Measurements from ENCODE around the gene TBC1D22B. TPM values are rescaled to one million over a fixed set of nuclear protein-coding genes. Genes with fewer than 3 reads are reported as not detected.

TBC1D22B gene
- total RNA-seq, 1 experiment from 2014 or later, result 13.5 TPM

DNA sequence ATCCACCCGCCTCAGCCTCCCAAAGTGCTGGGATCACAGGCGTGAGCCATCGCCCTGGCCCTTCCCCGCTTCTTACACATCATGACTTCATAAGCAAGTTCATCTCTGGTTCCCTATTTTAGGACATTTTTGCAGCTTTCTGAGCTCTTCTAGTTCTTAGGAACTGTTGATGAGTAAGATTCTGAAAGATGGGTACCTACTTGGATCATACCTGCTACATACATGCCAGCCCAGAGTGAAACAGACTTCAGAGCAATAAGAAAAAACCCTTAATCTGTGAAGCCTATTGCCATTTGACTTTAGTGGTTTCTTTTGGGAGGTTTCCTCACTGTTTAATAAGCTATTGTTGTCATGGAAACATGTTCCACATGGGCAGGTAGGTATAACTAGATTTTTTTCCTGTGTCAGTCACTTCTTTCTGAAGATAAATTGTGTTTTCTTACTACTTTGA lies 28.3 kb downstream of the TBC1D22B start:
- ChIA-PET CTCF (interaction anchor here (0.6 kb wide), 1 partner anchor 373 kb away, joined by 3 read pairs; no protein-coding TSS in a partner anchor), POLR2A (ENCODE audit: low non-redundant PET) (interaction anchor here (0.7 kb wide), 1 partner anchor 10 kb away, joined by 7 read pairs; no protein-coding TSS in a partner anchor)
- Histone ChIP-seq H3K4me1 (ENCODE audit: insufficient read depth, low read length, poor library complexity, severe bottlenecking) (peaks cover 37% of the 10 kb centered on the region), H3K4me3 (ENCODE audit: low read depth, low read length, poor library complexity, severe bottlenecking) (no peak overlapping the region), H3K36me3 (ENCODE audit: insufficient read depth, low read length, poor library complexity, severe bottlenecking) (peaks cover 26% of the 10 kb centered on the region), H3K9me3 (ENCODE audit: low read depth, low read length, poor library complexity, severe bottlenecking) (no peaks in the 10 kb centered on the region), H3K27ac (ENCODE audit: low read depth, low read length, poor library complexity, severe bottlenecking) (no peak overlapping the region), H3K27me3 (replicated peaks; ENCODE audit: insufficient read depth, low read depth, low read length, poor library complexity) (no peaks in the 10 kb centered on the region)
- DNase-seq (ENCODE audit: low spot score), result no peak
- BruUV-seq (replicated peaks), result no TSS peak
- TF ChIP-seq, protein P1, sequence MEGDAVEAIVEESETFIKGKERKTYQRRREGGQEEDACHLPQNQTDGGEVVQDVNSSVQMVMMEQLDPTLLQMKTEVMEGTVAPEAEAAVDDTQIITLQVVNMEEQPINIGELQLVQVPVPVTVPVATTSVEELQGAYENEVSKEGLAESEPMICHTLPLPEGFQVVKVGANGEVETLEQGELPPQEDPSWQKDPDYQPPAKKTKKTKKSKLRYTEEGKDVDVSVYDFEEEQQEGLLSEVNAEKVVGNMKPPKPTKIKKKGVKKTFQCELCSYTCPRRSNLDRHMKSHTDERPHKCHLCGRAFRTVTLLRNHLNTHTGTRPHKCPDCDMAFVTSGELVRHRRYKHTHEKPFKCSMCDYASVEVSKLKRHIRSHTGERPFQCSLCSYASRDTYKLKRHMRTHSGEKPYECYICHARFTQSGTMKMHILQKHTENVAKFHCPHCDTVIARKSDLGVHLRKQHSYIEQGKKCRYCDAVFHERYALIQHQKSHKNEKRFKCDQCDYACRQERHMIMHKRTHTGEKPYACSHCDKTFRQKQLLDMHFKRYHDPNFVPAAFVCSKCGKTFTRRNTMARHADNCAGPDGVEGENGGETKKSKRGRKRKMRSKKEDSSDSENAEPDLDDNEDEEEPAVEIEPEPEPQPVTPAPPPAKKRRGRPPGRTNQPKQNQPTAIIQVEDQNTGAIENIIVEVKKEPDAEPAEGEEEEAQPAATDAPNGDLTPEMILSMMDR (conservative IDR thresholded peaks at IDR 0.05; ENCODE audit: low read depth, low read length), result no peak
- TF ChIP-seq EZH2 (IDR thresholded peaks at IDR 0.05; ENCODE audit: borderline replicate concordance, low read depth, low read length, poor library complexity, severe bottlenecking), result no peak
- intact Hi-C loops (cut with micrococcal nuclease; ENCODE audit: unreplicated experiment), result no loop called here

- Histone ChIP-seq H3K27me3 (replicated peaks; ENCODE audit: insufficient read depth, low read depth, low read length, poor library complexity) (no peaks in the 10 kb centered on the region), H3K27ac (ENCODE audit: low read depth, low read length, poor library complexity, severe bottlenecking) (no peak overlapping the region), H3K4me1 (ENCODE audit: insufficient read depth, low read length, poor library complexity, severe bottlenecking) (peaks cover 30% of the 10 kb centered on the region), H3K4me3 (ENCODE audit: low read depth, low read length, poor library complexity, severe bottlenecking) (no peak overlapping the region), H3K9me3 (ENCODE audit: low read depth, low read length, poor library complexity, severe bottlenecking) (no peaks in the 10 kb centered on the region), H3K36me3 (ENCODE audit: insufficient read depth, low read length, poor library complexity, severe bottlenecking) (peaks cover 40% of the 10 kb centered on the region)
- TF ChIP-seq EZH2 (IDR thresholded peaks at IDR 0.05; ENCODE audit: borderline replicate concordance, low read depth, low read length, poor library complexity, severe bottlenecking), result no peak
- TF ChIP-seq, protein P1 (conservative IDR thresholded peaks at IDR 0.05; ENCODE audit: low read depth, low read length), result no peak
- DNase-seq (ENCODE audit: low spot score), result no peak
- ChIA-PET CTCF (no interaction called here), POLR2A (ENCODE audit: low non-redundant PET) (no interaction called here)
- BruUV-seq (replicated peaks), result no TSS peak
- intact Hi-C loops (cut with micrococcal nuclease; ENCODE audit: unreplicated experiment), result no loop called here
Observed at GRCh38 chr6:37287519-37288157, 30.1 kb downstream of the TBC1D22B start.

DNA sequence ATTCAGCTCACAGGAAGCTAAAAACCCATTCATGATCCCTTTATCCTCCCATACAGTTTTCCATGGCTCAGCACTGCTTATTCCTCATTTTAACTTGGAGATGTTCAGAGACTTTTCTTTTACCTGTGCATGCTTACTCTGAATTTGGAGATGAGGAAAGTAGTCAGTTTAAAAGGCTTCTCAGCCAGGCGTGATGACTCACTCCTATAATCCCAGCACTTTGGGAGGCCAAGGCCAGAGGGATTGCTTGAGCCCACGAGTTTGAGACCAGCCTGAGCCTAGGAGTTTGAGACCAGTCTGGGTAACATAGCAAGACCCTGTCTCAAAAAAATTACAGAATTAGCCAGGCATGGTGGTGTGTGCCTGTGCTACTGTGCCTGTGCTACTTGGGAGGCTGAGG lies 30.7 kb downstream of the TBC1D22B start:
- Histone ChIP-seq H3K27me3 (replicated peaks; ENCODE audit: insufficient read depth, low read depth, low read length, poor library complexity) (no peaks in the 10 kb centered on the region), H3K36me3 (ENCODE audit: insufficient read depth, low read length, poor library complexity, severe bottlenecking) (peaks cover 40% of the 10 kb centered on the region), H3K4me1 (ENCODE audit: insufficient read depth, low read length, poor library complexity, severe bottlenecking) (peaks cover 24% of the 10 kb centered on the region), H3K9me3 (ENCODE audit: low read depth, low read length, poor library complexity, severe bottlenecking) (no peaks in the 10 kb centered on the region), H3K4me3 (ENCODE audit: low read depth, low read length, poor library complexity, severe bottlenecking) (no peak overlapping the region), H3K27ac (ENCODE audit: low read depth, low read length, poor library complexity, severe bottlenecking) (no peak overlapping the region)
- intact Hi-C loops (cut with micrococcal nuclease; ENCODE audit: unreplicated experiment), result no loop called here
- BruUV-seq (replicated peaks), result no TSS peak
- ChIA-PET POLR2A (ENCODE audit: low non-redundant PET) (no interaction called here), CTCF (no interaction called here)
- DNase-seq (ENCODE audit: low spot score), result no peak
- TF ChIP-seq, protein P1 (conservative IDR thresholded peaks at IDR 0.05; ENCODE audit: low read depth, low read length), result no peak
- no peak for TF ChIP-seq EZH2 (IDR thresholded peaks at IDR 0.05; ENCODE audit: borderline replicate concordance, low read depth, low read length, poor library complexity, severe bottlenecking)

Data from A673 (cell line).